Activated CD4-positive, alpha-beta T cell treated with anti-CD3 and anti-CD28 coated beads, Interleukin-2, amount 10 ng/mL, durations not matched to agents 24 days and 14 days (primary cell): ENCODE results near the gene PGA5. TPM values are rescaled to one million over a fixed set of nuclear protein-coding genes. Genes with fewer than 3 reads are reported as not detected.
"Not testable (repeated sequence)": the region's sequence is repeated elsewhere in the genome, so short reads cannot be mapped to it uniquely, and the experiment has no call there.

Experiments used
- DNase-seq: peaks from one replicate; pipeline ENCODE4 v3.0.0; 2022
- H3K27ac Mint-ChIP-seq: one replicate; pipeline ENCODE4 v1.8.0; 2022; ENCODE audit warnings: mild to moderate bottlenecking, mixed read lengths
- H3K27me3 Mint-ChIP-seq: one replicate; pipeline ENCODE4 v1.8.0; 2022; ENCODE audit warnings: mixed read lengths
- H3K36me3 Mint-ChIP-seq: one replicate; pipeline ENCODE4 v1.8.0; 2022; ENCODE audit warnings: low read depth, mild to moderate bottlenecking, mixed read lengths
- H3K4me1 Mint-ChIP-seq: one replicate; pipeline ENCODE4 v1.8.0; 2021; ENCODE audit warnings: mixed read lengths
- H3K4me3 Mint-ChIP-seq: one replicate; pipeline ENCODE4 v1.8.0; 2022; ENCODE audit warnings: mild to moderate bottlenecking, moderate library complexity, mixed read lengths
- H3K9me3 Mint-ChIP-seq: one replicate; pipeline ENCODE4 v1.8.0; 2021; ENCODE audit warnings: mixed read lengths
- intact Hi-C: fragments of 100-400 bp; cut with micrococcal nuclease; formaldehyde crosslinking; loops from one replicate; pipeline ENCODE4 v1.15.1; 2023
- total RNA-seq: library from RNA; stranded (reverse); gene quantifications from 2 replicates; pipeline ENCODE4 v1.2.3, GENCODE V29; 2022

The PGA5 gene
- total RNA-seq, 1 donor from 2014 or later, result not detected

DNA sequence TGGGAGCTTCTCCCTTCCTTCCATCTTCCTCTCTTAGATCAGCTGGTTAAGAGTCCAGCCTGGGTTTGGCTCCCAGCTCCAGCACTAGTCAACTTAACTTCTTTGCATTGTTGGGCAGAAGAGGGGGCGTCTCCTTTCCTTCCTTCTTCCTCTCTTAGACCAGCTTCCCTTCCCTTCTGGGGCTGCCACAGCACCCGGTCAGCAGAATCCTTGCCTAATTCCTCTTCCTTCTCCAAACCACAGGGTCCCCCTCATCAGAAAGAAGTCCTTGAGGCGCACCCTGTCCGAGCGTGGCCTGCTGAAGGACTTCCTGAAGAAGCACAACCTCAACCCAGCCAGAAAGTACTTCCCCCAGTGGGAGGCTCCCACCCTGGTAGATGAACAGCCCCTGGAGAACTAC is 551 bp downstream of the PGA5 start:
- H3K4me1 Mint-ChIP-seq, H3K4me3 Mint-ChIP-seq, intact Hi-C loops, H3K9me3 Mint-ChIP-seq, H3K27ac Mint-ChIP-seq, DNase-seq, H3K27me3 Mint-ChIP-seq, H3K36me3 Mint-ChIP-seq: not testable (repeated sequence)

GRCh38 chr11:61245284-61245964 is 4.4 kb downstream of the PGA5 start:
- H3K27me3 Mint-ChIP-seq, DNase-seq, H3K36me3 Mint-ChIP-seq, intact Hi-C loops, H3K9me3 Mint-ChIP-seq, H3K27ac Mint-ChIP-seq, H3K4me3 Mint-ChIP-seq, H3K4me1 Mint-ChIP-seq: not testable (repeated sequence)

GRCh38 chr11:61248071-61248470 is 7.1 kb downstream of the PGA5 start:
- H3K27ac Mint-ChIP-seq, H3K4me3 Mint-ChIP-seq, DNase-seq, H3K36me3 Mint-ChIP-seq, intact Hi-C loops, H3K4me1 Mint-ChIP-seq, H3K27me3 Mint-ChIP-seq, H3K9me3 Mint-ChIP-seq: not testable (repeated sequence)

GRCh38 chr11:61249201-61249600 is 8.2 kb downstream of the PGA5 start:
- DNase-seq, H3K4me3 Mint-ChIP-seq, H3K27me3 Mint-ChIP-seq, H3K36me3 Mint-ChIP-seq, H3K27ac Mint-ChIP-seq, H3K4me1 Mint-ChIP-seq, H3K9me3 Mint-ChIP-seq, intact Hi-C loops: not testable (repeated sequence)

GRCh38 chr11:61250796-61251765 is 10.1 kb downstream of the PGA5 start:
- H3K4me3 Mint-ChIP-seq, H3K9me3 Mint-ChIP-seq, intact Hi-C loops, H3K4me1 Mint-ChIP-seq, H3K27me3 Mint-ChIP-seq, H3K36me3 Mint-ChIP-seq, DNase-seq, H3K27ac Mint-ChIP-seq: not testable (repeated sequence)

DNA sequence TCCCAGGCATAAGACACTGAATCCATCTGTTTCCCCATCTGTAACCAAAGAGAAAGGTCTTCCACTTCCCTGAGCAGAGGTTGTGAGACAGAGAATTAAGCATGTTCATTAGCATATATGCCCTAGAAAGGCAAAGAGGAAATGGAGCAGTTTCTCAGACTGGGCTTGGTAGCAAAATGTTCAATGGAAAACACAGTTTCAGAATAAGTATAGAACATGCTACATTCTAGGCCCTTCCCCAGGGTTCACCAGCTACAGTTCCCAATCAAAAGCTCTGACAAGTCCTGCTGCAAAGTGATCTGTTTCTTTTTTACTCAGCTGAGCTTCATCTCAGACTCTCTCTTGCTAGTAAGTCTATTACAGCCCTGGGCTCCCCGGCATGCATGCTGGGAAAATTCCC is 11.4 kb downstream of the PGA5 start:
- intact Hi-C loops, result not testable (repeated sequence)

GRCh38 chr11:61254403-61255025 is 13.5 kb downstream of the PGA5 start:
- peaks cover 3% of the 10 kb centered on the region for H3K27me3 Mint-ChIP-seq
- H3K4me3 Mint-ChIP-seq, result no peak overlapping the region
- no peaks in the 10 kb centered on the region for H3K36me3 Mint-ChIP-seq
- intact Hi-C loops, result loop anchor here (1.0 kb wide), 2 partner anchors 40 to 131 kb away; no protein-coding TSS in a partner anchor
- no peaks in the 10 kb centered on the region for H3K4me1 Mint-ChIP-seq
- DNase-seq, result peak; percentile 91
- no peak overlapping the region for H3K27ac Mint-ChIP-seq
- H3K9me3 Mint-ChIP-seq, result no peaks in the 10 kb centered on the region

More for the DNA sequence above, 11.4 kb downstream of the PGA5 start:
- not testable (repeated sequence) for H3K27ac Mint-ChIP-seq, H3K4me3 Mint-ChIP-seq, H3K36me3 Mint-ChIP-seq, DNase-seq, H3K27me3 Mint-ChIP-seq, H3K9me3 Mint-ChIP-seq, H3K4me1 Mint-ChIP-seq

- intact Hi-C loops, result no loop called here
- no peaks in the 10 kb centered on the region for H3K36me3 Mint-ChIP-seq
Observed at GRCh38 chr11:61256710-61257482, 15.9 kb downstream of the PGA5 start.

GRCh38 chr11:61258546-61258945 is 17.6 kb downstream of the PGA5 start:
- Mint-ChIP-seq H3K9me3 (no peaks in the 10 kb centered on the region), H3K36me3 (no peaks in the 10 kb centered on the region), H3K27me3 (no peaks in the 10 kb centered on the region), H3K4me1 (no peaks in the 10 kb centered on the region), H3K27ac (no peak overlapping the region), H3K4me3 (no peak overlapping the region)
- intact Hi-C loops, result no loop called here
- DNase-seq, result no peak

More at GRCh38 chr11:61256710-61257482, 15.9 kb downstream of the PGA5 start:
- Mint-ChIP-seq H3K27me3 (peaks cover 3% of the 10 kb centered on the region), H3K27ac (no peak overlapping the region), H3K4me3 (no peak overlapping the region), H3K4me1 (no peaks in the 10 kb centered on the region), H3K9me3 (no peaks in the 10 kb centered on the region)
- DNase-seq, result no peak

DNA sequence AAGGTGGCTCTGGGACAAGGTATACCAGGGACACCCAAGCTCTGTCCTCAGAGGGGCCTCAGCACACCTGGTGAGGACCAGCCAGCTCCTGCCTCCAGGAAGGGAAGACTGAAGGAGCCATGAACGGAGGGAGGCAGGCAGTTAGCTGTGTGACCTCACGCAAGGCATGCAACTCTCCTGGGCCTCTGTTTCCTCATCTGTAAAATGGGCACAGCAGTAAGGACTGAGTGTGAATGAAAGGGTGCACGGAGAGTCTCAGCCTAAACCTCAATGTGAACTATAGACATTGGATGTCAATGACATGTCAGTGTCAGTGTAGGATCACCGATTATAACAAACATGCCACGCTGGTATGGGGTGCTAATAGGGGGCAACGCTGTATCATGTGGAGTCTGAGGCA is 18.4 kb downstream of the PGA5 start:
- DNase-seq, result no peak
- no peaks in the 10 kb centered on the region for H3K36me3 Mint-ChIP-seq
- no peaks in the 10 kb centered on the region for H3K4me1 Mint-ChIP-seq
- H3K4me3 Mint-ChIP-seq, result no peak overlapping the region
- no peaks in the 10 kb centered on the region for H3K9me3 Mint-ChIP-seq
- no peaks in the 10 kb centered on the region for H3K27me3 Mint-ChIP-seq
- H3K27ac Mint-ChIP-seq, result no peak overlapping the region
- intact Hi-C loops, result no loop called here

DNA sequence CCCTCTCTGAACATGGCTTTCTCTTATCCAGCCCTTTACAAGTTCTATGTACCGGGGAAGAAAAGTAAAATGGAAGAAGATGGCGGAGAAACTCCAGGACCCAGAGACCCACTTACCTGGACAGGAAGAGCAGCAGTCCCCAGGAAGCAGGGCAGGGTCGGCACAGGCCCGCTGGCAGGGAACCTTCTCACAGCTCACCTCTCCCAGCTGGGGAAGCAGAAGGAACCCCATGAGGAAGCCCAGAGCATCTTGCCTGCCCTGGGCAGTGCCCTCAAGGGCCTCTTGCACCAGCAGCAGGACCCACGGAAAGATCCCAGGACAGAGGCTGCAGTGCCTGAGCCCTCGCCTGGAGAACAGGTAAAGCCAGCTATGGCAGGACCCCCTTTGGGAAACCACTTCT is 23.4 kb downstream of the PGA5 start:
- no peaks in the 10 kb centered on the region for H3K27me3 Mint-ChIP-seq
- no peak overlapping the region for H3K4me3 Mint-ChIP-seq
- intact Hi-C loops, result no loop called here
- DNase-seq, result no peak
- H3K36me3 Mint-ChIP-seq, result no peaks in the 10 kb centered on the region
- no peaks in the 10 kb centered on the region for H3K9me3 Mint-ChIP-seq
- H3K4me1 Mint-ChIP-seq, result no peaks in the 10 kb centered on the region
- H3K27ac Mint-ChIP-seq, result no peak overlapping the region

- Mint-ChIP-seq H3K9me3 (no peaks in the 10 kb centered on the region), H3K27me3 (no peaks in the 10 kb centered on the region), H3K36me3 (no peaks in the 10 kb centered on the region), H3K27ac (no peak overlapping the region), H3K4me1 (no peaks in the 10 kb centered on the region), H3K4me3 (no peak overlapping the region)
- intact Hi-C loops, result no loop called here
- DNase-seq, result no peak
Observed at GRCh38 chr11:61264795-61265194, 23.8 kb downstream of the PGA5 start.

DNA sequence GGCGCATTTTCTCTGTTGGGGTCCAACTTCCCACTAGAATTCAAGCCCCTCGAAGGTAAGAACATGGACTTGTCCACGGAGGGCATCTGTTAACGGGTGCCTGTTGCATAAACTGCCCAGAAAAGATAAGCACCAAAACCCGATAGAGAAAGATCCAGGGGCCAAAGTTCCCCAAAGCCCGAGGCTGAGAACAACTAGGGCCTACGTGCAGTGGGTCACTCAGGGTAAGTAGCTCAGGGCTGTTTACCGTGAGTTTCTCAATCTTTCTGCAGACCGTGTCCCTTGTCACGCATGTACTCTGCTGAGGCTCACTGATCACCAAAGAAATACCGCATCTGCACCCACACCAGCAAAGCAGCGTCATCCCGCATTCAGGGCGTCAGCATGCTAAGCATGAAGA is 24.4 kb downstream of the PGA5 start:
- Mint-ChIP-seq H3K36me3 (no peaks in the 10 kb centered on the region), H3K27ac (no peak overlapping the region), H3K9me3 (no peaks in the 10 kb centered on the region), H3K4me3 (no peak overlapping the region), H3K4me1 (peaks cover 2% of the 10 kb centered on the region), H3K27me3 (no peaks in the 10 kb centered on the region)
- intact Hi-C loops, result no loop called here
- DNase-seq, result no peak
